Measurements from ENCODE around the gene GPR84. TPM values are rescaled to one million over a fixed set of nuclear protein-coding genes. Genes with fewer than 3 reads are reported as not detected.
A peak's percentile ranks its signal among the peaks of the same experiment; 100 is the strongest.

GPR84 gene
- total and polyA plus RNA-seq, 2 of the 13 experiments (the other 11 are each of a cell fraction or from before 2014, with no cell fraction given): not detected

DNA sequence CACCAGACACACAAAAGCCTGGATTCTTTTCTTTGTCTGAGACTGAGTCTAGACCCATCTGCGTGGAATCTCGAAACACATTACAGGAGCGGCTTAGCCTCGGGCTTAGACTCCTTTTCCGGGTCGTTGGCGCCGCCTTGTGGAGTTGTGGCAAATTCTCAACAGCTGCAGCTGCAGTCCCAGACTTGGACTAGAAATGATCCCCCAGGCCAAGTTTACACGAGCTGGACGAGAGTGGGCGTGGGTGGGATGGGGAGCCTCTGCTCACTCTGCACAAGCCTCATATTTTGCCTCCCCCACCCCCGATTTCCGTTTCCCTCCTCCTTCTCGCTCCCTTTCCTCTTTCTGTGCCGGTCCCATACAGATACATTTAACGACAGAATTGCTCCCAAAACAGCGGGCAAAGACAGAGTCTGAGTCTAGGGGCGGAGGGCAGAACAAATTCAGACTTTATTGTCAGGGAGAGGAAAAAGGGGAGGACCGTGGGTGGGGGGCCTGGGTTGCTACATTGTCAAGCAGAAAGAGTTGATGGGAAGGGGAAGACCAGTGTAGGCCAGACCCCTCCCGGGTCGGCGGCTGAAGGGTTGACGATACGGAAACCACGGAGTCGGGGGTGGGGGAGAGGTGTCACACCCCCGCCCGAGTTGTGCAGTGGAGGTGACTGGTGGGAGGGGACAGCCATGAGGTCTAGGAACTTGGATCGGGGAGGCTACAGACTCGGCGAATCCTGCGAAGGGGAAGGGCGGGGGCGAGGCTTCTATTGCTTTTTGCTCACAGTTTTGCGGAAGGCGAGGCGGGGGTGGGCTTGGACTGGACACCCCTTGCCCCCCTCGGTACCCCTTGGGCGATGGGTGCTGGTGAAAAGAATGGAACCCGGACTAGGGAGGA lies 4.7 kb upstream of the GPR84 start:
- WGBS (ENCODE audit: low lambda C conversion rate): 46% methylated on average over 34 of the region's 40 CpGs
- in situ Hi-C loops (cut with HindIII; ENCODE audit: extremely low pct_ligation_motif_present, low pct_unique_long_range_greater_than_20kb) (loop anchor here (5.0 to 10.0 kb wide), 2 partner anchors 117 to 354 kb away; no protein-coding TSS in a partner anchor), intact Hi-C loops (cut with micrococcal nuclease; ENCODE audit: unreplicated experiment) (loop anchor here (1.0 to 10.0 kb wide), 4 partner anchors 118 to 364 kb away; partner anchors contain the start of genes HOXC8 and HOXC9)
- FAIRE-seq (peak; percentile 84), ATAC-seq (peak; percentile 89), DNase-seq (ENCODE audit: low spot score) (peak; percentile 65)
- no peaks in the 10 kb centered on the region for H3K9me3 ChIP-seq (ENCODE audit: low read length)
- H4K20me1 ChIP-seq (ENCODE audit: insufficient read depth, low read length): no peaks in the 10 kb centered on the region
- H3K27me3 ChIP-seq (ENCODE audit: control insufficient read depth in 1 of 2, insufficient read depth in 2 of 2, low read length in 2 of 2): peaks cover 1 to 12% of the 10 kb centered on the region in 2 experiments; a peak in 2 of 5 replicates
- H3K9ac ChIP-seq (ENCODE audit: insufficient read depth, low read depth, low read length): peak overlapping the region; percentile 31; the same call in 1 of the 2 replicates
- ChIA-PET POLR2A (interaction anchor here (1.0 to 1.9 kb wide), 2 partner anchors 10 to 89 kb away, joined by 3 to 7 read pairs; partner anchors contain the start of genes CBX5 and HNRNPA1), CTCF (ENCODE audit: low intra/inter-chr PET ratio, low total read pairs) (interaction anchor here (0.9 to 3.9 kb wide), 7 partner anchors 9 to 154 kb away, joined by 3 to 27 read pairs (median 7); no protein-coding TSS in a partner anchor)
- peak overlapping the region; percentile 70 for H2AFZ ChIP-seq (ENCODE audit: low read length)
- no peaks in the 10 kb centered on the region for H3K36me3 ChIP-seq (replicated peaks in 1 of 2; ENCODE audit: control insufficient read depth in 1 of 2, insufficient read depth in 2 of 2, low read length in 2 of 2)
- BruUV-seq (replicated peaks): no TSS peak
- H3K4me2 ChIP-seq (ENCODE audit: low read depth, low read length): peak overlapping the region; percentile 80
- H3K4me3 ChIP-seq (replicated peaks in 1 of 3; ENCODE audit: insufficient read depth in 1 of 3, low read depth in 2 of 3, low read length in 3 of 3): peak overlapping the region in 2 of 3 experiments; percentile 41 to 56; a peak in 4 of 6 replicates
- H3K27ac ChIP-seq (ENCODE audit: extremely low read length, insufficient read depth, low read length): no peak overlapping the region
- H3K4me1 ChIP-seq (ENCODE audit: insufficient read depth, low read length): peaks cover 21% of the 10 kb centered on the region
- H3K79me2 ChIP-seq (ENCODE audit: insufficient read depth, low read length): no peaks in the 10 kb centered on the region
- TF ChIP-seq ZNF549 (CRISPR knock-in tag; IDR thresholded peaks at IDR 0.05): no peak
- TF ChIP-seq SRSF1 (optimal IDR thresholded peaks at IDR 0.05; ENCODE audit: low read depth, low read length): no peak
- TF ChIP-seq, protein P1, sequence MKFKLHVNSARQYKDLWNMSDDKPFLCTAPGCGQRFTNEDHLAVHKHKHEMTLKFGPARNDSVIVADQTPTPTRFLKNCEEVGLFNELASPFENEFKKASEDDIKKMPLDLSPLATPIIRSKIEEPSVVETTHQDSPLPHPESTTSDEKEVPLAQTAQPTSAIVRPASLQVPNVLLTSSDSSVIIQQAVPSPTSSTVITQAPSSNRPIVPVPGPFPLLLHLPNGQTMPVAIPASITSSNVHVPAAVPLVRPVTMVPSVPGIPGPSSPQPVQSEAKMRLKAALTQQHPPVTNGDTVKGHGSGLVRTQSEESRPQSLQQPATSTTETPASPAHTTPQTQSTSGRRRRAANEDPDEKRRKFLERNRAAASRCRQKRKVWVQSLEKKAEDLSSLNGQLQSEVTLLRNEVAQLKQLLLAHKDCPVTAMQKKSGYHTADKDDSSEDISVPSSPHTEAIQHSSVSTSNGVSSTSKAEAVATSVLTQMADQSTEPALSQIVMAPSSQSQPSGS (CRISPR knock-in tag; IDR thresholded peaks at IDR 0.05): no peak
- TF ChIP-seq BCLAF1 (IDR thresholded peaks at IDR 0.05): no peak
- TF ChIP-seq MAFF (IDR thresholded peaks at IDR 0.05; ENCODE audit: low read depth, low read length): no peak
- TF ChIP-seq HDAC1 (CRISPR knock-in tag; IDR thresholded peaks at IDR 0.05): no peak
- TF ChIP-seq, protein P2, sequence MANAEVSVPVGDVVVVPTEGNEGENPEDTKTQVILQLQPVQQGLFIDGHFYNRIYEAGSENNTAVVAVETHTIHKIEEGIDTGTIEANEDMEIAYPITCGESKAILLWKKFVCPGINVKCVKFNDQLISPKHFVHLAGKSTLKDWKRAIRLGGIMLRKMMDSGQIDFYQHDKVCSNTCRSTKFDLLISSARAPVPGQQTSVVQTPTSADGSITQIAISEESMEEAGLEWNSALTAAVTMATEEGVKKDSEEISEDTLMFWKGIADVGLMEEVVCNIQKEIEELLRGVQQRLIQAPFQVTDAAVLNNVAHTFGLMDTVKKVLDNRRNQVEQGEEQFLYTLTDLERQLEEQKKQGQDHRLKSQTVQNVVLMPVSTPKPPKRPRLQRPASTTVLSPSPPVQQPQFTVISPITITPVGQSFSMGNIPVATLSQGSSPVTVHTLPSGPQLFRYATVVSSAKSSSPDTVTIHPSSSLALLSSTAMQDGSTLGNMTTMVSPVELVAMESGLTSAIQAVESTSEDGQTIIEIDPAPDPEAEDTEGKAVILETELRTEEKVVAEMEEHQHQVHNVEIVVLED (CRISPR knock-in tag; IDR thresholded peaks at IDR 0.05; ENCODE audit: borderline replicate concordance): no peak
- no peak for TF ChIP-seq ZNF124 (CRISPR knock-in tag; IDR thresholded peaks at IDR 0.05)
- TF ChIP-seq POLR2AphosphoS2 (IDR thresholded peaks at IDR 0.05; ENCODE audit: low read depth, low read length): no peak
- no peak for TF ChIP-seq POLR2G (IDR thresholded peaks at IDR 0.05; ENCODE audit: low read depth, low read length)
- no peak for TF ChIP-seq ZNF563 (CRISPR knock-in tag; IDR thresholded peaks at IDR 0.05)
- TF ChIP-seq IKZF5 (CRISPR knock-in tag; IDR thresholded peaks at IDR 0.05): no peak
- 0 out of 2 replicates have a peak, but pooled peaks have one; percentile 23 for TF ChIP-seq HNF1B (CRISPR knock-in tag; IDR thresholded peaks at IDR 0.05)
